ENCODE results near the gene DNAJC5. TPM values are rescaled to one million over a fixed set of nuclear protein-coding genes. Genes with fewer than 3 reads are reported as not detected.

The DNAJC5 gene
- total RNA-seq, 4 donors from 2014 or later: 40.6 to 59.7 (median 49.7) TPM

- no peak overlapping the region for H3K4me3 ChIP-seq (ENCODE audit: low read depth, poor library complexity, severe bottlenecking)
- DNase-seq (ENCODE audit: low spot score in 2 of 2): no peak
- WGBS, 2 donors: 74 to 86% methylated on average over 10 of the region's 10 CpGs
- TF ChIP-seq, protein P1, sequence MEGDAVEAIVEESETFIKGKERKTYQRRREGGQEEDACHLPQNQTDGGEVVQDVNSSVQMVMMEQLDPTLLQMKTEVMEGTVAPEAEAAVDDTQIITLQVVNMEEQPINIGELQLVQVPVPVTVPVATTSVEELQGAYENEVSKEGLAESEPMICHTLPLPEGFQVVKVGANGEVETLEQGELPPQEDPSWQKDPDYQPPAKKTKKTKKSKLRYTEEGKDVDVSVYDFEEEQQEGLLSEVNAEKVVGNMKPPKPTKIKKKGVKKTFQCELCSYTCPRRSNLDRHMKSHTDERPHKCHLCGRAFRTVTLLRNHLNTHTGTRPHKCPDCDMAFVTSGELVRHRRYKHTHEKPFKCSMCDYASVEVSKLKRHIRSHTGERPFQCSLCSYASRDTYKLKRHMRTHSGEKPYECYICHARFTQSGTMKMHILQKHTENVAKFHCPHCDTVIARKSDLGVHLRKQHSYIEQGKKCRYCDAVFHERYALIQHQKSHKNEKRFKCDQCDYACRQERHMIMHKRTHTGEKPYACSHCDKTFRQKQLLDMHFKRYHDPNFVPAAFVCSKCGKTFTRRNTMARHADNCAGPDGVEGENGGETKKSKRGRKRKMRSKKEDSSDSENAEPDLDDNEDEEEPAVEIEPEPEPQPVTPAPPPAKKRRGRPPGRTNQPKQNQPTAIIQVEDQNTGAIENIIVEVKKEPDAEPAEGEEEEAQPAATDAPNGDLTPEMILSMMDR (IDR thresholded peaks at IDR 0.05): no peak
- TF ChIP-seq POLR2A (IDR thresholded peaks at IDR 0.05): no peak
- intact Hi-C loops (cut with DNase I; ENCODE audit: low total_unique reads): no loop called here
These were observed 4.1 kb downstream of the DNAJC5 start for GRCh38 chr20:63898882-63899558.

GRCh38 chr20:63900413-63900812, 5.5 kb downstream of the DNAJC5 start:
- WGBS, 2 donors: 65 to 82% methylated on average over 3 of the region's 3 CpGs
- TF ChIP-seq, protein P1 (IDR thresholded peaks at IDR 0.05): no peak
- no peak for TF ChIP-seq POLR2A (IDR thresholded peaks at IDR 0.05)
- intact Hi-C loops (cut with DNase I; ENCODE audit: low total_unique reads): no loop called here
- H3K4me3 ChIP-seq (ENCODE audit: low read depth, poor library complexity, severe bottlenecking): no peak overlapping the region
- DNase-seq (ENCODE audit: low spot score in 2 of 2): no peak

- H3K4me3 ChIP-seq (ENCODE audit: low read depth, poor library complexity, severe bottlenecking): no peak overlapping the region
- intact Hi-C loops (cut with DNase I; ENCODE audit: low total_unique reads): no loop called here
- no peak for DNase-seq (ENCODE audit: low spot score in 2 of 2)
- TF ChIP-seq, protein P1 (IDR thresholded peaks at IDR 0.05): no peak
- TF ChIP-seq POLR2A (IDR thresholded peaks at IDR 0.05): no peak
- WGBS, 2 donors: 85 to 90% methylated on average over 11 of the region's 11 CpGs
These were observed 9.1 kb downstream of the DNAJC5 start for GRCh38 chr20:63903796-63904561.

DNA sequence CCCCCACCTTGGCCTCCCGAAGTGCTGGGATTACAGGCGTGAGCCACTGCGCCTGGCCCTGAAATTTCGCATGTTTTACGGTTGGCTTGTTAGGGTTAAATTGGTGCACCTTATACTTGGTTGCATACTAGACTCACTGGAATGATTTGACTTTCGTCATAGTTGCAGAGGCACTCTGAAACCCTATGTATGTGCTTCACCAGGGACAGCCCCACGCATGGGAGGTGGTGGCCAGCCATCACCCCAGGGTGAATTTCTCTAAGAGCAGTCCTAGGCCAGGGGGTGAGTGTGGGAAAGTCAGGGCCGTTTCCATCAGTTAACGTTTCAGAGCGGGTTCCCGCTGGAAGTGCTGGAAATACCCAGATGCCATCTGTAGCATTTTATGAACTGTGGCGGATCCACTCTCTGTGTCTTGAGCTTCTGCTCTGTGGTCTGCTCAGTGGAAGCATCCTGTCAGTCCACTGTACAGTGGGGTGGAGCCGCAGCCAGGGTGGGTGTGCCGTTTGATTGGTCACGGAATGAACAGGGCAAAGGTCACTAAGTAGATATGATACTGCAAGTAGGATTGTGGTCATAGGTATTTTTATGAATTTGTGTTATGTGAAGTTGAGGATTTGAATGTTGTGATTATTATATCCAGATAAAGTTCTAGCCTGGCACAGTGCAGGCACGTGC, 13.2 kb downstream of the DNAJC5 start:
- TF ChIP-seq, protein P1 (IDR thresholded peaks at IDR 0.05): no peak
- no peak for TF ChIP-seq POLR2A (IDR thresholded peaks at IDR 0.05)
- H3K4me3 ChIP-seq (ENCODE audit: low read depth, poor library complexity, severe bottlenecking): no peak overlapping the region
- no peak for DNase-seq (ENCODE audit: low spot score in 2 of 2)
- WGBS, 2 donors: 74 to 76% methylated on average over 16 of the region's 16 CpGs
- intact Hi-C loops (cut with DNase I; ENCODE audit: low total_unique reads): no loop called here

DNA sequence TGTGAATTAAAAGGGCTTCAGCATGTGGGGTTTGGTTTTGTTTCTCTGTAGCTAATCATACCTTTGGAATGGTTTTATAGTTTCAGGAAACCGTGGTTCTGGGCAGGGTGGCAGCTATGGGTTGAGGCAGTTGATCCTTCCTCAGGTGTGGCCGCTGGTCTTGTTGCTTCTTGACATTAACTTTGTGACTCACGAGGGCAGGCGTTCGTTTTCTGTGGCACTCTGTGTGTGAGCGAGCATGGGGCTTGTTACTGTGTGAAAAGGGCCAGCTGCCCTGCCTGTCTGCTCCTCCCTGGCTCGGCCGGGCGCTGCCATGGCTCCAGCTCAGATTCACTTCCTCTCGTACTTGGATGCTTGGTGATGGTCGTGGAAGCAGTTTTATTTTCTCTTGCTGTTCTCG, 16.2 kb downstream of the DNAJC5 start:
- WGBS, 2 donors: 19 to 29% methylated on average over 12 of the region's 12 CpGs
- H3K4me3 ChIP-seq (ENCODE audit: low read depth, poor library complexity, severe bottlenecking): no peak overlapping the region
- DNase-seq (ENCODE audit: low spot score in 2 of 2): no peak
- TF ChIP-seq, protein P1 (IDR thresholded peaks at IDR 0.05): no peak
- TF ChIP-seq POLR2A (IDR thresholded peaks at IDR 0.05): no peak
- intact Hi-C loops (cut with DNase I; ENCODE audit: low total_unique reads): no loop called here
